ENCODE results near the gene TOM1L2.

Gene TOM1L2

DNA sequence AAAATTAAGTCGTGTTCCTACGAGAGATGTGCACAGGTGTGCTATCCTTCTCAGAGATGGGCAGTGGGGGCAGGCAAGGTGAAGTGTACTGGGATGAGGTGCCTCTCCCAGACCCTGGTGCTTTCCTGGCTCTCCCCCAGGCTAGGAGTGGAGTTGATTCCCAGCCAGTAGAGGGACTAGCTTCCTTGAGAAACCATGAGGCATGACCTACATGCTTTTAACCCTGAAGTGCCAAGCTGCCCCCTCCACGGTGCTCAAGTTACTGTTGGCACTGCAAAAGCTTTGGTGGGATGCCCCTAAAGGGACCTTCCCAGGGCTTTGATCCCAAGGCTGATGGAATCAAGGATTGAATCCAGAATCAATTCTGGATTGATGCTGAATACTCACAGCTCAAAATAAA, 88.4 kb downstream of the TOM1L2 start:
- Histone ChIP-seq H3K27ac (no peak overlapping the region), H3K4me1 (ENCODE audit: low read depth, poor library complexity, severe bottlenecking) (no peaks in the 10 kb centered on the region), H2AFZ (ENCODE audit: low read depth) (no peak overlapping the region), H4K20me1 (ENCODE audit: insufficient read depth) (no peaks in the 10 kb centered on the region), H3K9ac (no peak overlapping the region), H3K36me3 (ENCODE audit: insufficient read depth) (no peaks in the 10 kb centered on the region), H3K4me3 (IDR thresholded peaks at IDR 0.05; ENCODE audit: insufficient read depth, low read depth, low read length) (no peak overlapping the region), H3K27me3 (ENCODE audit: insufficient read depth, low read depth) (no peaks in the 10 kb centered on the region), H3K79me2 (ENCODE audit: insufficient read depth, low read depth) (no peaks in the 10 kb centered on the region), H3K4me2 (no peak overlapping the region)
- TF ChIP-seq, protein P1, sequence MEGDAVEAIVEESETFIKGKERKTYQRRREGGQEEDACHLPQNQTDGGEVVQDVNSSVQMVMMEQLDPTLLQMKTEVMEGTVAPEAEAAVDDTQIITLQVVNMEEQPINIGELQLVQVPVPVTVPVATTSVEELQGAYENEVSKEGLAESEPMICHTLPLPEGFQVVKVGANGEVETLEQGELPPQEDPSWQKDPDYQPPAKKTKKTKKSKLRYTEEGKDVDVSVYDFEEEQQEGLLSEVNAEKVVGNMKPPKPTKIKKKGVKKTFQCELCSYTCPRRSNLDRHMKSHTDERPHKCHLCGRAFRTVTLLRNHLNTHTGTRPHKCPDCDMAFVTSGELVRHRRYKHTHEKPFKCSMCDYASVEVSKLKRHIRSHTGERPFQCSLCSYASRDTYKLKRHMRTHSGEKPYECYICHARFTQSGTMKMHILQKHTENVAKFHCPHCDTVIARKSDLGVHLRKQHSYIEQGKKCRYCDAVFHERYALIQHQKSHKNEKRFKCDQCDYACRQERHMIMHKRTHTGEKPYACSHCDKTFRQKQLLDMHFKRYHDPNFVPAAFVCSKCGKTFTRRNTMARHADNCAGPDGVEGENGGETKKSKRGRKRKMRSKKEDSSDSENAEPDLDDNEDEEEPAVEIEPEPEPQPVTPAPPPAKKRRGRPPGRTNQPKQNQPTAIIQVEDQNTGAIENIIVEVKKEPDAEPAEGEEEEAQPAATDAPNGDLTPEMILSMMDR (conservative IDR thresholded peaks at IDR 0.05; ENCODE audit: low read depth, low read length) = no peak

DNA sequence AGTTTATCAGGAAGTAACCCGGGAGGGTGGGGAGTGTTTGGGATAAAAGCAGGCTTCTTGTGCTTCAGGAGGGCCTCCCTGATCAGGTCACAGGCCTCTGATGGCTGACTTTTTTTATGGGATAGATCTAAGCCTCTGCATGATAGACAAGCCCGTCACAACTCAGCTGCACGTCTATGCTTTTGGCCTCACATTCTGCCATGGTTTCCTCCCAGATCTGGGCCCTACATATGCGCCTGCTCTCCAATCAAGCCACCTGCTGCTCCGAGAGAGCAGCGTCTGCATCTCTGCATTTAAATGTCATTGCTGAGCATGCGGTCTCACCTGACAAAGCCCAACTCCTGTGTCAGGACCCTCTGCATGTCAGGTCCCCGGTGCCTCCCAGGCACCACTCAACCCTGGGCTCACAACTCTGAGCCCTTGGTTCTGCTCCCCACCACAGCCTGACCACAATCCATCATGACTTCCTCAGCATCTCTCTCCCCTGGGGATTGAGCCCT, 90.1 kb downstream of the TOM1L2 start:
- no peak overlapping the region for H3K9ac ChIP-seq

DNA sequence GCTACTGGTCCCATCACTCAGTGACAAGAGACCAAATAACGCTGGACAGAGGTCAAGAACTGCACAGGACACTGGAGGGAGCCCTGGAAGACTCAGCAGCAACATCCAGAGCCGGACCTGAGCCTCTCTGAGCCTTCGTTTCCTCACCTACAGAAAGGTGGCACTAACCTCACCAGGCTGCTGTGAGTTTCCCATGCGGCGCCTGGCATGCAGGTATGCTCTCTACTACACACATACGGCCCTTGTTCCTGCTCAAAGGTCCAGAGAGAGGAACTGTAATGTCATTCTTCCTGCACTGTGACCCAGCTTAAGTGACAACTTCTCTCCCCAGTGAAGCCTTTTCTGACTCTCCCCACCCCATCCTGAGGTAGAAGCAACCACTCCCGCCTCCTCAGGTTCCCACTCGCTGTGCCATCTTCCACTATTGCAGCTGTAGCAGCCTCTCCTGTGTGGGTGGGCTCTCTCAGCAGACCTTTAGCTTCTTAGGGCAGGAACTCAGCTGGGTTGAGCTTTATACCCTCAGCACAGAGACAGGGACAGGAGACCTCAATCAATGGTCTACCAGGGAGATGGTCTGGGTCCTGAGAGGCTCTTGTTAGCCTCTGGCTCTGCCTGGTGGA, 91.5 kb downstream of the TOM1L2 start:
- Histone ChIP-seq H4K20me1 (ENCODE audit: insufficient read depth) (no peaks in the 10 kb centered on the region), H3K36me3 (ENCODE audit: insufficient read depth) (no peaks in the 10 kb centered on the region), H3K79me2 (ENCODE audit: insufficient read depth, low read depth) (no peaks in the 10 kb centered on the region), H3K9ac (no peak overlapping the region), H3K4me3 (IDR thresholded peaks at IDR 0.05; ENCODE audit: insufficient read depth, low read depth, low read length) (no peak overlapping the region), H3K27ac (no peak overlapping the region), H3K4me1 (ENCODE audit: low read depth, poor library complexity, severe bottlenecking) (no peaks in the 10 kb centered on the region), H2AFZ (ENCODE audit: low read depth) (no peak overlapping the region), H3K4me2 (no peak overlapping the region), H3K27me3 (ENCODE audit: insufficient read depth, low read depth) (no peaks in the 10 kb centered on the region)
- TF ChIP-seq, protein P1 (conservative IDR thresholded peaks at IDR 0.05; ENCODE audit: low read depth, low read length) = no peak

More for the DNA sequence above, 90.1 kb downstream of the TOM1L2 start:
- Histone ChIP-seq H3K27ac (no peak overlapping the region), H3K27me3 (ENCODE audit: insufficient read depth, low read depth) (no peaks in the 10 kb centered on the region), H4K20me1 (ENCODE audit: insufficient read depth) (no peaks in the 10 kb centered on the region), H3K79me2 (ENCODE audit: insufficient read depth, low read depth) (no peaks in the 10 kb centered on the region), H2AFZ (ENCODE audit: low read depth) (no peak overlapping the region), H3K36me3 (ENCODE audit: insufficient read depth) (no peaks in the 10 kb centered on the region), H3K4me1 (ENCODE audit: low read depth, poor library complexity, severe bottlenecking) (no peaks in the 10 kb centered on the region), H3K4me3 (IDR thresholded peaks at IDR 0.05; ENCODE audit: insufficient read depth, low read depth, low read length) (no peak overlapping the region), H3K4me2 (no peak overlapping the region)
- TF ChIP-seq, protein P1 (conservative IDR thresholded peaks at IDR 0.05; ENCODE audit: low read depth, low read length) = no peak

DNA sequence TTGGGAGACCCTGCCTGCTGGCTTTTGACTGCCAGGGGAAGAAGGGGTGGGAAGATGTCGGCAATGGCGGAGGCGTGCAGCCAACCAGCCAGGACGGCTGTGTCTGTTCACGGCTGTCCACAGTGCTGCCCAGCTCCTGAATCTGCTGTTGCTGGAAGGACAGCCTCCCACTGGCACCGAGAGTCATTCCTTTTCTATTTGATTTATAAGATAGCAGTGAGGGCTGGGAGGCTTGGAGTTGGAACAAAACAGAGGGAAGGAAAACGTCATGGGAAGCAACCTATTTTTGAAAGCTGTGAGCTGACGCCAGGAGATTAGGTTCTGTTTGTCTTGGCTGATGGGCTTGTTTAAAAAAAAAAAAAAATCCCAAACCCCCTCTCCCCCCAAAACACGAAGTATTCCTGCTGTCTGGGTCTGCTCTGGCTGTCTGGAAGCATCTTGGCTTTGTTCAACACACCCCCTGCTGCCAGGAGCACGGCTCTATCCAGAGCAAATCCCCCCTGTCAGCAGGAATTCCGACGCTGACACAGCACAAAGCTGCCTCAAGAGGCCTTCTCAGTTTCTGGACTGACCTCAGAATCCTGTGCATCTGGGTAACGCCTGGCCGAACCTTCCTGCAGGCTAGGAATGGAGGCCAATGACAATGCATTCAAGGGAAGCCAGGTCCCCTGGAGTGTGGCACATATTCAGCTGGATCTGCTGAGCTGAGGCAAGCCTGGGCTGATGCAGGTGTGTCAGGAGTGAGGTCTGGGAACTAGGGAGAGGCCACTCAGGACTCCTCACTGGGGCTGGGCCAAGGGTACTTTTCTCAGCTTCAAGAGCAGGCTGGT, 94.5 kb downstream of the TOM1L2 start:
- Histone ChIP-seq H3K36me3 (ENCODE audit: insufficient read depth) (no peaks in the 10 kb centered on the region), H3K4me1 (ENCODE audit: low read depth, poor library complexity, severe bottlenecking) (no peaks in the 10 kb centered on the region), H3K27me3 (ENCODE audit: insufficient read depth, low read depth) (no peaks in the 10 kb centered on the region), H3K4me3 (IDR thresholded peaks at IDR 0.05; ENCODE audit: insufficient read depth, low read depth, low read length) (no peak overlapping the region), H3K79me2 (ENCODE audit: insufficient read depth, low read depth) (no peaks in the 10 kb centered on the region), H3K9ac (no peak overlapping the region), H2AFZ (ENCODE audit: low read depth) (no peak overlapping the region), H3K4me2 (no peak overlapping the region), H3K27ac (no peak overlapping the region), H4K20me1 (ENCODE audit: insufficient read depth) (no peaks in the 10 kb centered on the region)
- TF ChIP-seq, protein P1 (conservative IDR thresholded peaks at IDR 0.05; ENCODE audit: low read depth, low read length) = no peak
